GM18858 (cell line): ENCODE data around the gene MTERF4.

Source experiments
- ATAC-seq: cut with Tn5 transposase; IDR thresholded peaks from one replicate; pipeline ENCODE4 v1.9.1; 2021; ENCODE audit not compliant: unreplicated experiment

Gene MTERF4

DNA sequence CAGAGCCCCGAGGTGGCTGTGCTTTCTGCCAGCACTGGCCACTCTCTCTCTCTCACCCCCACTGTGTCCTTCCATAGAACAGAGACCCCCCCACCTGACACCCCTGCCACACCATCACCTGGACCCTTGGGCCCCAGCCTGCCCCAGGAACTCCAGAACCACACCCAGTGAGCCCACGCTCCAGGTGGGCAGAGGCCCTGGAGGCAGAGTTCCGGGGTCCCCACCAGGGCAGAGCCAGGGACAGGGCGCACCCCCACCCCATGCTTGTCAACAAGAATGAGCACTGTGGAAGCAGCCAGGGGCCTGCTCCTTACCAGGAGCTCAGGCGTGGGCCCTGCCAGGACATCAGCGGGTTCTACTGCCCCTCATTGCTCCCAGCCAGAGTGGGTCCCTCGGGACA lies 32.6 kb upstream of the MTERF4 start:
- ATAC-seq, result no peak

DNA sequence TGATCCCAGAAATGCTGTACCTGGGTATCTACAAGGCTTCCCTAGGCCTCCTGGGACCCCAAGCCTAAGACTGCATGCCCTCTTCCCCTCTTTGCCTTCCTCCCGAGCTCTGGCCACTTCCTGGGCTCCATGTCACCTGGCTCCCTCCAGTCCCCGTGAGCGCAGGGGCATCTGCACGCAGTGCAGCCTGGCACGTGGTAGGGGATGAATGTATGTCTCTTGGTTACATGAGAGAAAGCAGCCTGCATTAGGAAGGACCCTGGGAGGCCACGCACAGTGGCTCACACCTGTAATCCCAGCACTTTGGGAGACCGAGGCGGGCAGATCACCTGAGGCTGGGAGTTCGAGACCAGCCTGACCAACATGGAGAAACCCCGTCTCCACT lies 31.3 kb upstream of the MTERF4 start:
- ATAC-seq, result no peak

DNA sequence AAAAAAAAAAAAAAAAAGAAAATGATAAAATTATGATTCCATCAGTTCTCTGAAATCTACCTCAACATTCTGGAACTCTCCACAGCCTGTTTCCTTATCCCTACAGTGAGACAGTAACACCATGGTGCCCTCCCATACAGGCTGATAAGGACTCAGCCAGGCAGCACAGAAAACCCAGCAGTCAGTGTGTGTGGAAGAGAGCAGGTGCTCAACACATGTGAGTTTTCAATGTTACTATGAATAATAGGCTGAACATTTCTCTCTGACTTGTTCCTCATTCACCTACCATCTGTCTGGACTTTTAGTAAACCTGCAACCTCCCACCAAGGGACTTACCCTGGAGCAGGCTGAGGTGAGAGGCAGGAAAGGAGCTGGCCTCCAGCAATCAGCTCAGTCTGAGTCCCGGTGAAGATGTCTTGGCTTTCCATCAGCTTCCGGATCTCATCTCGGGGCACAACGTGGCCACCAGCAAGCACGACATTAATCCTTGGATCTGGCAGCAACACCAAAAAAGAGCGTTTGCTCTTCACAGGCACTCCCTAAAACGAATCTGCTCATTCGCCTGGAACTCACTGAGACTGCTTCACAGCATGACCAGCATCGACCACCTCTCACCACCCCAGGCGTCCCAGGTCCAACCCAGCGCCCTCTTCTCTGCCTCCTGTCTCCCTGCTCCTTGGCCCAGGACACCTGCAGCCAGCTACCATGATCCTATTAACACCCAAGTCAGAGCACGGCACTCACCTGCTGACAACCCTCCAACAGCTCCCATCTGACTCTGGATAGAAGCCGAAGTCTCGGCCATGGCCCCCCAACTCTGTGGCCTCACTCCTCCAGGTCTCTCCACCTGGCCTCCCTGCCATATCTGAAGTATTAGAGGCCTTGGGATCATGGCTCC lies 30.7 kb upstream of the MTERF4 start:
- no peak for ATAC-seq

DNA sequence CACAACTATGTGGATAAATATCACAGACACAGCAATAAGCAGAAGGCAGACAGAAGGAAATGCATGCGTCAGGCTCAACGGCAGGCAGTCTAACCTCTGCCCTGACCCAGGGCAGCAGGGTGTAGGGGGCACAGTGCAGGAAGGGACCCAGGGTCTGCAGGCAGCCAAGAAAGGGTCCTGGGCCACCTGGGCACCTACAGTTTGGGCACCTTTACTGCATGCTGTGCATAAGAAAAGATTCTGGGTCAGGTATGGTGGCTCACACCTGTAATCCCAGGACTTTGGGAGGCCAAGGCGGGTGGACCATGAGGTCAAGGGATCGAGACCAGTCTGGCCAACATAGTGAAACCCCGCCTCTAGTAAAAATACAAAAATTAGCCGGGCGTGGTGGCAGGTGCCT lies 29.4 kb upstream of the MTERF4 start:
- no peak for ATAC-seq

DNA sequence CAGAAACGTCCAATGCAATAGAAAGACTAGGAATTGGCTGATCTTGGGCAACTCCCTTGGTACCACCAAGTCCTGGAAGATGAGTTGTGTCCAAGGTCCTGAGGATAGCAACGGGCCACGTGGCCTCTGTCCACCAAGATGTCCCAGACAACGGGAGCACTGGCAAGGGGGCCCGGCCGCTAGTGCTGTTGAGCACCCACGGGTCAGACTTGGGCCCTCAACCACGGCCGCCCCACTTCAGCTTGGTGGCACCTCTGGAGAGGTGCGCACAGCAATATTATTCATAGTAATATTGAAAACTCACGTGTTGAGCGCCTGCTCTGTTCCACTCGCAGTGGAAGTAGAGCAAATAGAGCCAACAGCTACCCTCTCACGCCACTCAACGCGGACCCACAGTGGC lies 28.2 kb upstream of the MTERF4 start:
- ATAC-seq, result no peak

DNA sequence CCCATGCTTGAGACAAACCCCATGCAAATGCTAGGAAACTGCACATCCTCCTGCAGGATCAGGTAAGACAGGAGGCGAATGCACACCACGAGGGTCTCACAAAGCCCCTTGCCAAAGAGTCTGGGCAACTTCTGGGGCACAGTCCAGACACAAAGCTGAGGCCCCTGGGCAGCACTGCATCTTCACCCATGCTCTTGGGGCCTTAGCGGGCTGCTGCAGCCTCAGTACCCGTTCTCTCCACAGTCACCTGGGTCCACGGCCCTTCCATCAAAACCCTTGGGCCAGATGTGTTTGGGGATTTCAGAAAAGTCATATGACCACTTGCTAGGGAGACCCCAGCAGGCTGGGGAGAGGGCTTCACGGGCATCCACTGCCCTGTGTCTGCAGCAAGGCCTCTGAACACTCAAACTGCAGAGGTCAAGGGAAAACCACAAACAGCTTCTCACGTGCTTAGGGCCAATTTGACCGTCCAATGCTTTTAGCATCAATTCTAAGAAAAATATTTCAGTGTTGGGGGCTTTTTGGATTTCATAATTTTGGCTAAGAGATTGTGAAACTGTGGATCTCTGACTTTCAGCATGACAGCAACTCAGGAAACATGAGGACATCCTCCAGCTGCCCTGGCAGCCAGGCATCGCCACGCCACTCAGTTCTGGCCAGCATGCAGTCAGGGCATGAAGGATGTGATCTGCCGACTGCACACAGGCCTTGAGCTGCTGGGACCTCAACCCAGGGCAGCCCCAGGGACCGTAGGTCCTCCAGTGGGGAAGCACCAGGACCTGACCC lies 27.2 kb upstream of the MTERF4 start:
- no peak for ATAC-seq

DNA sequence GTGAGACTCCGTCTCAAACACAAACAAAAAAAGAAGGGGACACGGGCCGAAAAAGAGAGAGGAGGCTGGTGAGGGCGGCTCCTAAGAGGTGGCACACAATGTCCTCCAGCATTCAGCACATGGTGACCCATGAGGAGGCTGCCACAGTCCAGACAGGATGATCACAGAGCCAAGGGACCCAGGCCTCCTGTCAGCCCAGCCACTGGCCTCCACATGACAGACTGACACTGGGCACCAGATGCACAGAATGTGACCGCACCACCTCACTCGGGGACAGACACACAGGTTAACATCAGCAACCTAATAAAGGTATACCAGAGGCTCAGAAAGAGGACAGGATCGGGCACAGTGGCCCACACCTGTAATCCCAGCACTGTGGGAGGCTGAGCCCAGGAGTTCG lies 26.2 kb upstream of the MTERF4 start:
- ATAC-seq, result no peak

DNA sequence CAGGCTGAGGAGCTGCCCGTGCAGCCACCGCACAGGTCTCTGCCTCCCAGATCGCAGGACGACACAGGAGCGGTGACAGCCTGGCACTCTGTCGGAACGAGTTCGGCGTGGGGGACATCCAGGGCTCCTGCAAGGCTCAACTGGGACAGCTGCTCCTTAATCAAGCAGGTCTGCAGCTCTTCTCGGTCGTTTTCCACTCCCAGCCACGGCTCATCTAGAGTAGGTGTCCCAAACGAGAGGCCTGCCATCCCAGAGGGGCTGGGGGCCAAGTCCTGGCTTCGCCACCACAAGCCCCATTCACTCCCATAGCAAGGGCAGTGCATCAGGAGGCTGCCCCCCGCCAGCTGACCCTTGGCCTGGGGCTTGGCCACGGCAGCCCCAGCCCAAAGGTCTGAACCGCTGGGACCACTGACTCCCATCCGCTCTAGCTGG lies 24.7 kb upstream of the MTERF4 start:
- ATAC-seq, result no peak

DNA sequence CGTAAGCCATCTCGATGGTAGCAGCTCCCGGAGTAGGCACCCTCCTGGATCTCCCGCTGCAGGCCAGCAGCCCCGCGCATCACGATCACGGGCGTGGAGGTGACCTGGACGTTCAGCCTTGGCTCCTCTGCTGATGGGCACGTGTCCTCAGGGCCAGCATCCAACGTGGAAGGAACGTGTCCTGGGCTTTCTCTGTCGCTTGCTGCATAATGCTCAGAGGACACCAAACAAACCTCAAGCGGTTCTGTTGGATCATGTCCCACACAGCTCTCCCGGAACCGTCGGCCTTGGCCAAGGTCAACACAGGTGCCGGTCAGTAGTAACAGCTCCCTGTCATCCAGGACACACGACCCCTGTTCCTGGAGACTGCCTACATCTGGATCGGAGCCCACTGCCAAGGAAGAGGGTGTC lies 24.1 kb upstream of the MTERF4 start:
- ATAC-seq, result no peak

DNA sequence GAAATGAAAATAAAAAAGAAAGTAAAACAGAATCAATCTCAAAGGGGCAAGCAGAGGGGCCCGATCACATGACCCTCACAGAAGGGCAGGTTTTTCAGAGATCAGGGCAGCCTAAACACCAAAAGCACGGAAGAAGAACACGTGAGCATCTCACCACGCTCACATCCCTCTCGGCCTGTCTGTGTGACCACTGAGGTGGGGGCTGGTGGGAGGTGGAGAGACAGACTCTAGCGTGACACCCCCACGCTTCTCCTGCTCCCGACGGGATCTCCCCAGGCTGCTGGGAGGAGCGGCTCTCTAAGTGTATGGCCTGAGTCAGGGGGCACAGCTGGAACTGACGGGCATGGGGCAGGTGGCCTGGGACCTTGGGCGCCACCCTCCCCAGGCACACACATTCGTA lies 23.5 kb upstream of the MTERF4 start:
- ATAC-seq, result no peak

DNA sequence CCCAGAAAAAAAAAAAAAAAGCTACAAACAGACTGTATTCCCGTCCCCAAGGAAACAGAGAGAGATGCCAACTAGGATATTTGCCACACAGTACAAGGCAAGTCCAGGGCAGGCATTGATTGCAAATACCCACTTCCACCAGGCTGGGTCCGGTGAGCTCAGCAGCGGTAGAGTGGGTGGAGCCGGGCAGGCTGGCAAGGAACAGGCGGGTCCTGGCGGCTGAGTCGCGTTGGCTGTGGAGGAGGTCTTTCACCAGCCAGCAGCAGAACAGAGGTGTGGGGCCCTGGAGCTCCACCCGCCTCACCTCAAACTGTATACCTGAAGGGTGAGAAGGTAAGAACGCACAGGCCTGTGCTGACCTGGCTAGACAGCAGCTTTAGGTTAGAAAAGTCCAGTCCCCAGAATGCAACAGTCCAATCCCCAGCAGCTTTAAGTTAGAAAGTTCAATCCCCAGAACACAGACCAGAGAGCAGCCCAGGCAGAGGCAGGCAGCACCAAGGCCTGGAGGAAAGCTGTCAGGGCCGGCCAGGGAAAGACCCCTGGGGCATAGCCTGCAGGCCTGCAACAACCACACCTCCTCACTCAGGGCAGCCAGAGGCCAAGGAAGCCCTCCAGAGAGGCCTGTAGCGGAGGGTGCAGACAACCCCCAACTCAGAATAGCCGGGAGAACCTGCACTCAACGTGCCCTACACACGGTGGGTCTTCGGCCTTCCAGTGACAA lies 21.9 kb upstream of the MTERF4 start:
- ATAC-seq, result no peak

DNA sequence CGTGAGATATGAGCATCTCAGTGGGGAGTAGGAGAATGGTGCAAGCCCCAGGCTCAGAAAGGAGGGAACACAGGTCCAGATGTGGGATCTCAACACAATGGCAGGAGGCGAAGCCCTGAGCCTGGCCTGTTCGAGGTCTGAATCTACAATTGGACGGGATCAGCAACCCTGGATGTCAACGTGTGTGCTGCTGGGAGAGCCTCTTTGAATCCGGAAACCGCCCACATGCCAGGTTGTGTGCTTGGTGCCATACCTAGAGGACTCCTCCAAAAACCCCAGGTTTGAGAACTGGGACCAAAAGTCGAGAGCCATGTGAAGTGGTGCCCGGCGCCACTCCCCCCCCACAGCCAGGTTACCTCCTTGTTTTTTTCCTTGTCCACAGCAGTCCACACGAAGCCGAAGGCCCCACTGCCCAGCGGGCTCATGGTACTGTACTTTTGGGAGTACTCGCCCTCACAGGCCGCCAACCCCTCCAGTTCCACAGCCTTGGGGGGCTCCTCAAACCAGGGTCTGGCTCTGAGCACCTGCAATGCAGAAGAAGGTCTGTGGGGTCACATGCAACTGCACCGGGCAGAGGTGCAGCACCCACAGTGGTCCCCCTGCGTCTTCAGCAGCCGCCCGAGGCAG lies 20.4 kb upstream of the MTERF4 start:
- no peak for ATAC-seq

DNA sequence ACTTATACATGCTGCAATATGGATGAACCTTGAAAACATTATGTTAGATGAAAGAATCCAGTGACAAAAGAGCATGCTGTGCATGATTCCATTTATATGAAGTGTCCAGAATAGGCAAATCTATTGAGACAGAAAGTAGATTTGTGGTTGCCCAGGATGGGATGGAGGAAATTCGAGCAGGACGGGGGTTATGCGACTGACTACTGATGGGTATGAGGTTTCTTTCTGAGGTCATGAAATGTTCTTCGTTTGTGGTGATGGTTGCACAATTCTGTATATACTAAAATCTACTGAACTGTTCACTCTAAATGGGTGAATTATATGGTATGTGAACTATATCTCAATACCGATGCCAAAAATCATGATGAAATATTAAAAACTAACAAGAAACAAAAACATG lies 18.9 kb upstream of the MTERF4 start:
- ATAC-seq, result no peak

DNA sequence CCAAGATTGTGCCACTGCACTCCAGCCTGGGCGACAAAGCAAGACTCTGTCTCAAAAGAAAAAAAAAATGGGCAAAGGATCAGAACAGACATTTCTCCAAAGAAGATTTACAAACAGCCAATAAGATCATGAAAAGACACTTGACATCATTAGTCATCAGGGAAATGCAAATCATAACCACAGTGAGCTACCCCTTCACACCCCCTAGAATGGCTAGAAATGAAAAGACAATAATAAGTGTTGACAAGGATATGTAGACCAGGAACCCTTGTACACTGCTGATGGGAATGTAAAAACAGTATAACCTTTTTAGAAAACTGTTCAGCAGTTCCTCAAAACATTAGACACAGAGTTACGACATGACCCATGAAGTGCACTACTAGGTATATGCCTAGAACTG lies 18.4 kb upstream of the MTERF4 start:
- ATAC-seq, result no peak

DNA sequence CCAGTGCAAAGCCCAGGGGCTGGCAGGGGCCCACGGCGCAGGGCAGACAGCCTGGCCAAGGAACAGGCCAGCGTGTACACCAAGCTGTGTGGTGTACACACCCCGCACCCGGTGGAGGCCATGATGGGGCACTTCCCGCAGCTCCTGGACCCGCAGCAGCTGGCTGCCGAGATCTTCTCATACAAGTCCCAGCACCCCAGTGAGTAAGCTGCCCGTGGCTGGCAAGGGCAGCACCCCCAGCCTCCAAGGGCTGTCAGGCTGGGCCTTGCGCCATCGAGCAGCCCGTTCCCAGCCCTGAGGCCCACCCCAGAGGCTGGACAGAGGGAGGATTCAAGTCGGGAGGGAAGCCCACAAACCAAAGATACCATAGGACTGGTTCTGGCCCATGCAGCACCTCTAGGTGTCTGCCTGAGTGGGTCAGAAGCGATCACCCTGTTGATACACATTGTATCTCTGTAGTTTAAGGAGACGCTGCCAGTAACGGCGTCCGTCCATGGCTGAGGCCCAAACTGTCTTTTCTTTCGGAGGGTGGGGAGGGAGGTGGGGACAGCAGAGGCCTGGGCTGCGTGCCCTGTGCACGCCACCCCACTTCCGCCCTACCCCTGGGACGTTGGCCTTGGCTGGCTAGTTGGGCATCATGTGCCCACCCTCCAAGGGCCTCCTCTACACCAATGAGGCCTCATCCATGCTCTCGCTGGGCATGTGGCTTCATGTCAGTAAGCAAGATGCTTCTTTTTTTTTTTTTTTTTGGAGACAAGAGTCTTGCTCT lies 16.8 kb upstream of the MTERF4 start:
- no peak for ATAC-seq

DNA sequence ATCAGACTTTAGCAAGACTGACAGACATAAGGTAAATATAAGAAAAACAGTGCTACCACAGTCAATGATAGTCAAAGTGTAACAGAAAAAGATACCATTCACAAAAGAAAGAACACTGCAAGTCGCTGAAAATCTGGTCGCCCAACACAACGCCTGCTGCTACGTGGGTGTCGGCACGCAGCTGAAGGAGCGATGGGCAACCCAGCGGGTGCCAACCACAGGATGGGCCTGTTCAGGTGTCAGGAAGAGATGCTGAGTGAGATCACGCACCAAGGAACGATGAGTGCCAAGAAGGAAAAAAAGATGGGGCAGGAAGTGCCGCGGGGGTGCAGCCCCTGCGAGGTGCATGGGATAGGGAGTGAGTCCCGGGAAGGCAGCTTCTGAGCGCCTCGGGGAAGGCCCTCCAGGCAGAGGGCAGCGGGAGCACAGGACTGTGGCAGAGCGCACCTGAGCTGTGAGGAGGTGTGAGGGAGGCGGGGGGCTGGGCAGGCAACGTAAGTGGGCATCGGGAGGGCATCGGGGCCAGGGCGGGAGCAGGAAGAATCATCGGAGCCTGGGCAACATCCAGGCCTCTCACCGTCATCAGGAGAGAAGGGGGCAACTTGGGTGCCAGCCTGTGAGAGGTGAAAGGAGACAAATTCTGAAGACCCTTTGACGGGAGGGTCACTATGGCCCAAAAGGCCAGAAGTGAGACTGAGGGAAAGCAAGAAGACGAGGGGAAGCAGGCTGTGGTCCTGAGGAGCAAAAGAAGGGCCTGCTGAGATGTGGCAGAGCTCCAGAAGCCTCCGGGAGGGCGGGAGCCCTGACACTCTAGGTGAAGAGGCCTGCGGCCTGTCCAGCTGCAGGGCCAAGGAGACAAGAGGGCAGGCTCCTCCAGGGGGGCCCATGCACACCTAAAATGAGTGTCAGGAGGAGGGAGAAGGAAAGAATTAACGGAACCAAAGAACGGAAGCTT lies 14.8 kb upstream of the MTERF4 start:
- ATAC-seq, result no peak

DNA sequence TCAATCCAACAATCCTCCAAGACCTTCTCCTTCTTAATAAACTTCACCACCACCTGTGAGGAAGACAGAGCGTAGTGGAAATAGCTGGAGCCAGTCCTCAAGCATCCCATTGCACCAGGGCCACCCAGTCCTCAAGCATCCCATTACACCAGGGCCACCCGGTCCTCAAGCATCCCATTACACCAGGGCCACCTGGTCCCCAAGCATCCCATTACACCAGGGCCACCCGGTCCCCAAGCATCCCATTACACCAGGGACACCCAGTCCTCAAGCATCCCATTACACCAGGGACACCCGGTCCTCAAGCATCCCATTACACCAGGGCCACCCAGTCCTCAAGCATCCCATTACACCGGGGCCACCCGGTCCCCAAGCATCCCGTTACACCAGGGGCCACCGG lies 13.3 kb upstream of the MTERF4 start:
- ATAC-seq, result no peak

DNA sequence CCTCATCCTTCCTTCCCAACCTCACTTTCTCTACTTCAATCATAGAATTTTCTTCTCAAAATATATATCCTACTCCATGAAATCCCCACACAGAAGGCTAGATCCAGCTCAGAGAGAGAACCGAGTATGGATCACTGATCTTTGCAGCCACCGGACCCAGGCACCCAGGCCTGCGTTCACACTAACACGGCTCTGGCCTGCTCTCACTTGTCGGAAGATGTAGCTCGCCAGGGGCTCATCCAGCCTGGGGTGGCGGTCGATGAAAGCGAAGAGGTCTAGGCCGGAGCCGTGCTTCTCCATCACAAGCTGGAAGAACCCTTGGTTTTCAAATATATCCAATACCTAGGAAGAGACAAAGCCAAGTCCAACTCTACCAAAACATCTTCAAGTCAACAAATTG lies 12.7 kb upstream of the MTERF4 start:
- no peak for ATAC-seq

DNA sequence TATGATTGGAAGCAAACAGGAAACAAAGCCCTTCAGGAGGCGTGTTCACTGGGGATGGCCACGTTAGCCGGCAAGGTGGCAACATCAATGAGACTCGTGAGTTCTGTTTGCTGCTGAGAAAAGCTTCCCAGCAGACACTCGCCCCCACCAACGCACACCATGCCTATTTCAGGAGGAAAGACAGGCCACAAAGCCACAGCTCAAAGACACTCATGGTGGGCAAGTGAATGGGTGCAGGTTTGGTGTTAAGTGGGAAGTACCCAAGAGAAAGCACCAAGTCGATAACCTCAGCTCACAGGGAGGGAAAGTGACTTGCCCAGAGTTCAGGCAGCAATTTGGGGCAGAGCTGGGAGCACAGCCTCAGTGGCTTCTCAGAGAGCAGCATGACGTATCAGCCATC lies 10.5 kb upstream of the MTERF4 start:
- ATAC-seq, result no peak
